AG04450 (cell line): Measurements from ENCODE around the gene OR2T27. TPM values are rescaled to one million over a fixed set of nuclear protein-coding genes. Genes with fewer than 3 reads are reported as not detected.
"Not testable (repeated sequence)": the region's sequence is repeated elsewhere in the genome, so short reads cannot be mapped to it uniquely, and the experiment has no call there.

Experiments used
- CTCF ChIA-PET: fragments of 300-600, 350-600 bp; formaldehyde crosslinking; extraction: SDS; loops from one replicate; lab custom pipeline; 2022; ENCODE audit warnings: antibody characterized with exemption, inconsistent platforms; lab: Charles Lee
- POLR2A ChIA-PET: fragments of 350-600 bp; formaldehyde crosslinking; extraction: SDS; loops from one replicate; lab custom pipeline; 2021; ENCODE audit warnings: antibody characterized with exemption, inconsistent platforms; lab: Yijun Ruan, JAX
- DNase-seq: peaks from one replicate; pipeline ENCODE4 v3.0.0-alpha.2; 2011; ENCODE audit warnings: low read depth, low spot score
- H3K27ac ChIP-seq: one replicate; pipeline ENCODE4 v1.5.1; 2012; ENCODE audit warnings: low read depth, low read length, control low read depth
- H3K27me3 ChIP-seq: one replicate; pipeline ENCODE4 v1.6.0; 2012; ENCODE audit warnings: low read length; ENCODE audit not compliant: control insufficient read depth, insufficient read depth
- H3K4me3 ChIP-seq: 2 replicates; pipeline ENCODE4 v1.5.1; 2011; ENCODE audit warnings: mild to moderate bottlenecking, low read depth, low read length, control low read depth
- H3K9me3 ChIP-seq: 2 replicates; pipeline ENCODE4 v1.5.1; 2012; ENCODE audit warnings: low read length; ENCODE audit not compliant: control insufficient read depth, insufficient read depth
- CTCF ChIP-seq: IDR thresholded peaks from 2 replicates; pipeline ENCODE4 v1.5.1; 2011; ENCODE audit warnings: low read depth, low read length, control low read depth, inconsistent platforms
- polyA plus RNA-seq: library from polyadenylated mRNA; depleted of rRNA; stranded (reverse); fragments of >200 nt; gene quantifications from 2 replicates; pipeline ENCODE4 v1.2.3, GENCODE V29; 2011

OR2T27 gene
- polyA plus RNA-seq, 1 experiment = not detected

- H3K27me3 ChIP-seq, POLR2A ChIA-PET, CTCF ChIA-PET, DNase-seq, H3K4me3 ChIP-seq, H3K27ac ChIP-seq, H3K9me3 ChIP-seq: not testable (repeated sequence)
These were observed 10.2 kb downstream of the OR2T27 start, which contains the start of gene OR2T35 for GRCh38 chr1:248645178-248645577. Gene OR2T35, minus strand, starts transcription at chr1:248645278. Its CDS starts 6,020 bp downstream, at chr1:248639258.

GRCh38 chr1:248642971-248643651, 12.2 kb downstream of the OR2T27 start:
- H3K27me3 ChIP-seq, H3K4me3 ChIP-seq, H3K27ac ChIP-seq, H3K9me3 ChIP-seq, POLR2A ChIA-PET, CTCF ChIA-PET, DNase-seq: not testable (repeated sequence)

- H3K27me3 ChIP-seq, H3K27ac ChIP-seq, H3K9me3 ChIP-seq, CTCF ChIA-PET, POLR2A ChIA-PET, H3K4me3 ChIP-seq, DNase-seq: not testable (repeated sequence)
These were observed 13.7 kb downstream of the OR2T27 start for GRCh38 chr1:248641583-248641982.

GRCh38 chr1:248640906-248641305, 14.4 kb downstream of the OR2T27 start:
- CTCF ChIA-PET, POLR2A ChIA-PET, H3K27me3 ChIP-seq: not testable (repeated sequence)

GRCh38 chr1:248639652-248640051, 15.7 kb downstream of the OR2T27 start:
- H3K4me3 ChIP-seq, H3K9me3 ChIP-seq, H3K27me3 ChIP-seq, H3K27ac ChIP-seq, POLR2A ChIA-PET, DNase-seq, CTCF ChIA-PET: not testable (repeated sequence)

More at GRCh38 chr1:248640906-248641305, 14.4 kb downstream of the OR2T27 start:
- H3K9me3 ChIP-seq, DNase-seq, H3K4me3 ChIP-seq, H3K27ac ChIP-seq: not testable (repeated sequence)

GRCh38 chr1:248636612-248637011, 18.7 kb downstream of the OR2T27 start:
- H3K4me3 ChIP-seq, POLR2A ChIA-PET, H3K9me3 ChIP-seq, DNase-seq, H3K27me3 ChIP-seq, CTCF ChIA-PET, H3K27ac ChIP-seq: not testable (repeated sequence)

- CTCF ChIA-PET, DNase-seq, H3K9me3 ChIP-seq, H3K27me3 ChIP-seq, H3K4me3 ChIP-seq, POLR2A ChIA-PET, H3K27ac ChIP-seq: not testable (repeated sequence)
These were observed 20.3 kb downstream of the OR2T27 start, which contains the start of gene OR2T11 for GRCh38 chr1:248634991-248635390. Gene OR2T11, minus strand, starts transcription at chr1:248635091. Its CDS starts 7,963 bp downstream, at chr1:248627128.

GRCh38 chr1:248631354-248632008, 23.8 kb downstream of the OR2T27 start:
- no peaks in the 10 kb centered on the region for H3K27me3 ChIP-seq
- no peak overlapping the region for H3K4me3 ChIP-seq
- ChIA-PET POLR2A (no interaction called here), CTCF (no interaction called here)
- no peak for TF ChIP-seq CTCF
- no peak overlapping the region for H3K27ac ChIP-seq
- no peak for DNase-seq
- peaks cover 3% of the 10 kb centered on the region for H3K9me3 ChIP-seq
